ENCODE measurements around the gene TTYH1. TPM values are rescaled to one million over a fixed set of nuclear protein-coding genes. Genes with fewer than 3 reads are reported as not detected.

Gene TTYH1
- total and polyA plus RNA-seq, 2 experiments from 2014 or later, result 7.0 to 11.0 TPM

DNA sequence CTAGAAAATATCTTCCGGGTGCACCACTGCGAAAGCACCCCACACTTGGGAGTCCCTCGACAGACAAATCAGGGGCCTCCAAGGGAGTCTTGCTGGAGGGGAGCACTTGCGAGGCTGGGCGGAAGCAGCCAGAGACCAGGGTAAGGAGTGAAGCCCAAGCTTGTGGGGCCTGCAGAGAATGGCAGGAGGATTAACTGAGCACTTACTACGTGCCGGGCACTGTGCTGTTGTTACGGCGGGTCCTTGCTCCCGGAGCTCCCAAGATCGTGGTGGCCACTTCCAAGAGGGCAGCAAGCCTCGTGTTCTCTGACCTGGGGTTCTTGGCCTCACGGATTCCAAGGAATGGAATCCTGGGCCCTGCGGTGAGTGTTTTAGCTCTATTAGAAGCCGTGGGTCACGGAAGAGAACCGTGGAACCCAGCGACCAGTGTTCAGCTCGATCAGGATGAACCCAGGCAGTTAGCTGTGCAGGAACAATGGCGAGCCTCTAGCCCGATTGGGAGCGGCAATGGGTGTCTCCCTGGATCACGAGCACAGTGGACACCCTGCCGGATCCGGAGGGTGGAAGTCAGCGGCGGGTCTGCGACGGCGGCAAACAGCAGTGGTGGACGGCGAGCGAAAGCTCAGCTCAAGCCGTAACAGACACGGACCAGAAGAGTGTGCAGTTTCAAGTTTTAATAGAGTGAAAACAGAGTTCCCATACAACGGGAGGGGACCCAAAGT, 9.6 kb downstream of the TTYH1 start:
- Histone ChIP-seq H3K4me1 (ENCODE audit: insufficient read depth) (no peaks in the 10 kb centered on the region), H3K4me2 (no peak overlapping the region), H3K27ac (no peak overlapping the region), H4K20me1 (ENCODE audit: insufficient read depth, poor library complexity, severe bottlenecking) (no peaks in the 10 kb centered on the region), H3K36me3 (replicated peaks; ENCODE audit: insufficient read depth, low read depth) (no peaks in the 10 kb centered on the region), H3K27me3 (peaks cover 29% of the 10 kb centered on the region), H3K4me3 (no peak overlapping the region), H3K9me3 (ENCODE audit: low read depth) (no peaks in the 10 kb centered on the region), H2AFZ (no peak overlapping the region), H3K79me2 (no peaks in the 10 kb centered on the region), H3K9me2 (replicated peaks; ENCODE audit: insufficient read depth) (no peaks in the 10 kb centered on the region)
- TF ChIP-seq EZH2phosphoT487 (IDR thresholded peaks at IDR 0.05; ENCODE audit: low read depth, severe bottlenecking, unreplicated experiment) (no peak), EZH2 (IDR thresholded peaks at IDR 0.05; ENCODE audit: borderline replicate concordance) (no peak)
- TF ChIP-seq, protein P1, sequence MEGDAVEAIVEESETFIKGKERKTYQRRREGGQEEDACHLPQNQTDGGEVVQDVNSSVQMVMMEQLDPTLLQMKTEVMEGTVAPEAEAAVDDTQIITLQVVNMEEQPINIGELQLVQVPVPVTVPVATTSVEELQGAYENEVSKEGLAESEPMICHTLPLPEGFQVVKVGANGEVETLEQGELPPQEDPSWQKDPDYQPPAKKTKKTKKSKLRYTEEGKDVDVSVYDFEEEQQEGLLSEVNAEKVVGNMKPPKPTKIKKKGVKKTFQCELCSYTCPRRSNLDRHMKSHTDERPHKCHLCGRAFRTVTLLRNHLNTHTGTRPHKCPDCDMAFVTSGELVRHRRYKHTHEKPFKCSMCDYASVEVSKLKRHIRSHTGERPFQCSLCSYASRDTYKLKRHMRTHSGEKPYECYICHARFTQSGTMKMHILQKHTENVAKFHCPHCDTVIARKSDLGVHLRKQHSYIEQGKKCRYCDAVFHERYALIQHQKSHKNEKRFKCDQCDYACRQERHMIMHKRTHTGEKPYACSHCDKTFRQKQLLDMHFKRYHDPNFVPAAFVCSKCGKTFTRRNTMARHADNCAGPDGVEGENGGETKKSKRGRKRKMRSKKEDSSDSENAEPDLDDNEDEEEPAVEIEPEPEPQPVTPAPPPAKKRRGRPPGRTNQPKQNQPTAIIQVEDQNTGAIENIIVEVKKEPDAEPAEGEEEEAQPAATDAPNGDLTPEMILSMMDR (IDR thresholded peaks at IDR 0.05; ENCODE audit: poor library complexity), result no peak
- WGBS (ENCODE audit: low lambda C conversion rate, missing lambda C conversion rate), result 93% methylated on average over 36 of the region's 36 CpGs
- DNase-seq (ENCODE audit: low spot score), result no peak

DNA sequence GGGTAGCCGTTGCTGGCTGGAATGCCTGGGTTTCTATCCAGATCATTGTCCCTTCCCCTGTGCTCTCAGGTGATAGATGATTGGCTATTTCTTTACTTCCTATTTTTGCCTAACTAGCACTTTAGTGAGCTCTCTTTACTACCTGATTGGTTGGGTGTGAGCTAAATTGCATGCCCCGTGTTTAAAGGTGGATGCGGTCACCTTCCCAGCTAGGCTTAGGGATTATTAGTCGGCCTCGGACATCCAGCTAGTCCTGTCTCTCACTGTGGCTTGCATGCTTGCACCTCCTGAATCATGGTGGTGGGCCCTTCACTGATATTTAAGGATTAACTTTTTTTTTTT, 10.1 kb downstream of the TTYH1 start:
- H3K36me3 ChIP-seq (replicated peaks; ENCODE audit: insufficient read depth, low read depth), result no peaks in the 10 kb centered on the region
- no peaks in the 10 kb centered on the region for H3K79me2 ChIP-seq
- H3K4me2 ChIP-seq, result no peak overlapping the region
- peaks cover 29% of the 10 kb centered on the region for H3K27me3 ChIP-seq
- H3K4me1 ChIP-seq (ENCODE audit: insufficient read depth), result no peaks in the 10 kb centered on the region
- no peak overlapping the region for H2AFZ ChIP-seq
- no peak overlapping the region for H3K27ac ChIP-seq
- no peaks in the 10 kb centered on the region for H4K20me1 ChIP-seq (ENCODE audit: insufficient read depth, poor library complexity, severe bottlenecking)
- no peaks in the 10 kb centered on the region for H3K9me2 ChIP-seq (replicated peaks; ENCODE audit: insufficient read depth)
- DNase-seq (ENCODE audit: low spot score), result no peak
- TF ChIP-seq, protein P1 (IDR thresholded peaks at IDR 0.05; ENCODE audit: poor library complexity), result no peak
- TF ChIP-seq EZH2 (IDR thresholded peaks at IDR 0.05; ENCODE audit: borderline replicate concordance) (no peak), EZH2phosphoT487 (IDR thresholded peaks at IDR 0.05; ENCODE audit: low read depth, severe bottlenecking, unreplicated experiment) (no peak)
- 88% methylated on average over 5 of the region's 5 CpGs for WGBS (ENCODE audit: low lambda C conversion rate, missing lambda C conversion rate)
- H3K4me3 ChIP-seq, result no peak overlapping the region
- no peaks in the 10 kb centered on the region for H3K9me3 ChIP-seq (ENCODE audit: low read depth)

DNA sequence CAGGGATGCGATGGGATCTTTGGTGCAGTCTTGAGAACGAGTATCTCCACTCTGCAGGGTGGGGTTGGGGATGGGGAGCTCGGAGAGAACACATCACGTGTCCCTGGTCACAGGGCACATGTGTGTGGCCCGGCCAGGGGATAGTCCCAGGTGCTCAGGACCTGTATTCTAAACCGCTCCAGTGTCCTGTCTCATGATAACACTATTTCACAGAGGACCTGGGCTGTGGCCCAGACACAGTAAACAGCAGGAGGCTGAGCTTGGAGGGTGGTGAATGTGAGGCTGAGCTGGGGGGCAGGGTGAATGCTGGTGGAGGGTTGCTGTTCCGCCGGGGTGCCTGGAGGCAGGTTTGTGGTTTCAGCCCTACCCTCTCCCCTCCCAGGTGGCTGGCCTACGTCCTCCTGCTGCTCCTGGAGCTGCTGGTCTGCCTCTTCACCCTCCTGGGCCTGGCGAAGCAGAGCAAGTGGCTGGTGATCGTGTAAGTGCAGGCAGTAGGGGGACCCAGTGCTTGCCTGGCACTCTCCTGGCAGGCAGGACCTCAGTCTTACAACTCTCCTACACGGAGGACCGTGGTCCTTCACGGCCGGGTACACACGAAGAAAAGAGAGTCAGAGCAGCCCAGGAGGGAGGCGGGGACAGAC, 11.1 kb downstream of the TTYH1 start:
- H2AFZ ChIP-seq, result no peak overlapping the region
- no peaks in the 10 kb centered on the region for H3K36me3 ChIP-seq (replicated peaks; ENCODE audit: insufficient read depth, low read depth)
- no peak overlapping the region for H3K27ac ChIP-seq
- H3K4me1 ChIP-seq (ENCODE audit: insufficient read depth), result peaks cover 9% of the 10 kb centered on the region
- H3K4me3 ChIP-seq, result no peak overlapping the region
- H4K20me1 ChIP-seq (ENCODE audit: insufficient read depth, poor library complexity, severe bottlenecking), result peaks cover 3% of the 10 kb centered on the region
- WGBS (ENCODE audit: low lambda C conversion rate, missing lambda C conversion rate), result 75% methylated on average over 17 of the region's 17 CpGs
- H3K4me2 ChIP-seq, result no peak overlapping the region
- H3K79me2 ChIP-seq, result no peaks in the 10 kb centered on the region
- no peaks in the 10 kb centered on the region for H3K9me2 ChIP-seq (replicated peaks; ENCODE audit: insufficient read depth)
- H3K9me3 ChIP-seq (ENCODE audit: low read depth), result no peaks in the 10 kb centered on the region
- H3K27me3 ChIP-seq, result peaks cover 25% of the 10 kb centered on the region
- TF ChIP-seq, protein P1 (IDR thresholded peaks at IDR 0.05; ENCODE audit: poor library complexity), result no peak
- TF ChIP-seq EZH2 (IDR thresholded peaks at IDR 0.05; ENCODE audit: borderline replicate concordance) (no peak), EZH2phosphoT487 (IDR thresholded peaks at IDR 0.05; ENCODE audit: low read depth, severe bottlenecking, unreplicated experiment) (no peak)
- DNase-seq (ENCODE audit: low spot score), result no peak

All from hepatocyte (in vitro differentiated cells).